Measurements from ENCODE around the gene PLET1. TPM values are rescaled to one million over a fixed set of nuclear protein-coding genes. Genes with fewer than 3 reads are reported as not detected.

Gene PLET1
- total and polyA plus RNA-seq, 2 of the 8 experiments (the other 6 are each of a cell fraction or from before 2014, with no cell fraction given): not detected

DNA sequence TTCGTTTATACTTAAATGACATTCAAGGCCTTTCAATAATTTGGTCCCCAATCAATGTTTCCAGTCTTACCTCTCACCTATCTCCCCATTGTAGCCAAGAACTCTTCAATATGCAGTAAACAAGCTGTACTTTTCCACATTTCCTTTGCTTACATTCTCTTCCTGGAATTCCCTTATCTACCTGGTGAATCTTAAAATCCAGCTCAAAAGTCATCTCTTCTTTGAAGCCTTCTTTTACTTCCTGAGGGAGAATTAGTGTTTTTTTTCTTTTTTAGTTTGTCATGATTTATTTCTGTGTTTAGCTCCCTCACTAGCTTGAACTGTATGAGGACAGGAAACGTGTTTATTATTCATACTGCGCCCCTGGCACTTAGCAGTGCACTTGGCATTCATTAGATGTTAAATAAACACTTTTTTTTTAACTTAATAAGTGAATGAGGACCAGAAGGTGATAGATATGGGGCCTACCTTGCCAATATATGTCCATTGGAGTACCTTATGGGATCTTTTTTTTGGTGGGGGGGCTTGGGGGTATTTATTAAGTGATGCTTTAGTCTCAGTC is 39.3 kb downstream of the PLET1 start:
- Histone ChIP-seq H2BK15ac (ENCODE audit: low read length) (no peak overlapping the region), H3K79me2 (ENCODE audit: control insufficient read depth in 1 of 2, insufficient read depth in 2 of 2, low read length in 2 of 2) (no peaks in the 10 kb centered on the region), H3K4me1 (replicated peaks in 1 of 4; ENCODE audit: control insufficient read depth in 3 of 4, insufficient read depth in 4 of 4, low read length in 3 of 4) (no peaks in the 10 kb centered on the region; a peak in 1 of 7 replicates), H2BK5ac (ENCODE audit: low read depth, low read length) (no peak overlapping the region), H3K4me2 (ENCODE audit: insufficient read depth in 1 of 2, low read depth in 2 of 2, low read length in 2 of 2) (no peak overlapping the region), H3K79me1 (ENCODE audit: low read depth, low read length) (no peaks in the 10 kb centered on the region), H2BK12ac (ENCODE audit: low read depth, low read length) (no peak overlapping the region), H3K27me3 (replicated peaks in 1 of 4; ENCODE audit: control insufficient read depth in 3 of 4, extremely low read depth in 1 of 4, insufficient read depth in 3 of 4, low read length in 3 of 4) (0 out of 7 replicates have a peak, but pooled peaks cover 0 to 4% (median under 1%) of the 10 kb centered on the region in 4 experiments), H3K27ac (ENCODE audit: low read depth, low read length) (no peak overlapping the region), H4K8ac (ENCODE audit: extremely low read depth, insufficient read depth, low read length) (no peak overlapping the region), H2AK5ac (ENCODE audit: low read depth, low read length) (no peak overlapping the region), H3K4ac (replicated peaks; ENCODE audit: insufficient read length, low read depth, low read length) (no peak overlapping the region), H3K23ac (ENCODE audit: insufficient read length) (no peak overlapping the region), H3K14ac (ENCODE audit: insufficient read length) (no peak overlapping the region), H3K9me3 (ENCODE audit: insufficient read depth in 2 of 2, low read depth in 1 of 2, low read length in 1 of 2) (no peaks in the 10 kb centered on the region), H2BK120ac (replicated peaks; ENCODE audit: low read depth, low read length) (no peak overlapping the region), H4K5ac (ENCODE audit: insufficient read length, low read depth, low read length) (no peak overlapping the region), H3K4me3 (ENCODE audit: extremely low read depth in 1 of 4, insufficient read depth in 2 of 4, low read depth in 3 of 4, low read length in 4 of 4) (no peak overlapping the region), H3K23me2 (ENCODE audit: low read depth, low read length) (peaks cover 3% of the 10 kb centered on the region), H3K56ac (replicated peaks; ENCODE audit: insufficient read length, low read depth, low read length) (no peak overlapping the region), H4K20me1 (replicated peaks in 1 of 2; ENCODE audit: control insufficient read depth in 1 of 2, insufficient read depth in 2 of 2, low read length in 2 of 2) (no peaks in the 10 kb centered on the region), H2AFZ (ENCODE audit: low read length) (no peak overlapping the region), H3K36me3 (ENCODE audit: control insufficient read depth in 2 of 4, insufficient read depth in 4 of 4, low read length in 3 of 4) (no peaks in the 10 kb centered on the region), H2BK20ac (ENCODE audit: low read length) (no peak overlapping the region), H4K91ac (replicated peaks; ENCODE audit: insufficient read length, low read length) (no peak overlapping the region), H3K18ac (ENCODE audit: extremely low read depth, low read length) (no peak overlapping the region), H3K9ac (replicated peaks in 1 of 4; ENCODE audit: extremely low read depth in 1 of 4, low read depth in 3 of 4, low read length in 3 of 4) (no peak overlapping the region)
- 68% methylated on average over 3 of the region's 3 CpGs; no CpG with 5 or more reads in 1 of the 2 experiments for WGBS, 2 experiments (ENCODE audit: extremely low coverage in 1 of 2, insufficient coverage in 1 of 2, insufficient read length in 1 of 2, insufficient replicate concordance in 2 of 2, low coverage in 1 of 2, low lambda C conversion rate in 2 of 2, missing lambda C conversion rate in 1 of 2)
- TF ChIP-seq HDAC6 (IDR thresholded peaks at IDR 0.05; ENCODE audit: low read depth, low read length): no peak
- CTCF ChIA-PET (ENCODE audit: partially characterized antibody): interaction anchor here (0.6 to 8.2 kb wide), 15 partner anchors 10 to 1575 kb away, joined by 3 to 257 read pairs (median 3); no protein-coding TSS in a partner anchor
- DNase-seq (ENCODE audit: low read depth in 1 of 2, low spot score in 2 of 2) (no peak), FAIRE-seq (no peak)
- POLR2A ChIA-PET (ENCODE audit: partially characterized antibody): interaction anchor here (0.9 kb wide), 1 partner anchor 44 kb away, joined by 3 read pairs; no protein-coding TSS in a partner anchor
